ENCODE data around the gene TTLL6. TPM values are rescaled to one million over a fixed set of nuclear protein-coding genes. Genes with fewer than 3 reads are reported as not detected.
"Not testable (repeated sequence)": the region's sequence is repeated elsewhere in the genome, so short reads cannot be mapped to it uniquely, and the experiment has no call there.

Gene TTLL6
- total RNA-seq, 1 donor from 2014 or later, result 0.27 TPM

GRCh38 chr17:48719642-48720265, 97.3 kb downstream of the TTLL6 start:
- no peak for ATAC-seq
- intact Hi-C loops (cut with DNase I), result loop anchor here (10.0 kb wide), 1 partner anchor 275 kb away; the partner anchor contains the start of gene IGF2BP1
- DNase-seq (ENCODE audit: low spot score), result no peak

GRCh38 chr17:48718761-48719641, 98.0 kb downstream of the TTLL6 start:
- intact Hi-C loops (cut with DNase I), result no loop called here
- no peak for DNase-seq (ENCODE audit: low spot score)

GRCh38 chr17:48718227-48718760, 98.7 kb downstream of the TTLL6 start:
- no peak for DNase-seq (ENCODE audit: low spot score)
- intact Hi-C loops (cut with DNase I), result no loop called here
- ATAC-seq, result no peak

More at GRCh38 chr17:48718761-48719641, 98.0 kb downstream of the TTLL6 start:
- no peak for ATAC-seq

GRCh38 chr17:48717367-48718226, 99.4 kb downstream of the TTLL6 start:
- ATAC-seq (no peak), DNase-seq (ENCODE audit: low spot score) (no peak)
- intact Hi-C loops (cut with DNase I), result no loop called here

GRCh38 chr17:48716549-48716948, 100.5 kb downstream of the TTLL6 start:
- ATAC-seq; intact Hi-C loops (cut with DNase I); DNase-seq (ENCODE audit: low spot score): not testable (repeated sequence)

GRCh38 chr17:48715496-48716399, 101.3 kb downstream of the TTLL6 start:
- no peak for DNase-seq (ENCODE audit: low spot score)
- ATAC-seq, result no peak
- intact Hi-C loops (cut with DNase I), result no loop called here

Small RNA genes within 50 kb of the gene (microRNA-seq; reads per million reads assigned to microRNA genes)
- gene MIR3185, result not detected

Other genes starting within 250 kb of the TTLL6 start
- 8.8 TPM for gene HOXB4, start 238.9 kb downstream of the TTLL6 start, total RNA-seq
- gene HOXB3, start 227.0 kb downstream of the TTLL6 start, total RNA-seq, result 25.6 TPM
- 2.4 TPM for gene HOXB5, start 223.4 kb downstream of the TTLL6 start, total RNA-seq
- gene HOXB6, start 212.2 kb downstream of the TTLL6 start, total RNA-seq, result 6.3 TPM
- 8.1 TPM for gene HOXB7, start 206.2 kb downstream of the TTLL6 start, total RNA-seq
- gene HOXB8, start 201.9 kb downstream of the TTLL6 start, total RNA-seq, result 0.98 TPM
- gene HOXB9, start 190.9 kb downstream of the TTLL6 start, total RNA-seq, result 0.18 TPM
- gene PRAC1, start 94.7 kb downstream of the TTLL6 start, total RNA-seq, result not detected
- not detected for gene PRAC2, start 94.0 kb downstream of the TTLL6 start, total RNA-seq
- gene HOXB13, start 88.5 kb downstream of the TTLL6 start, total RNA-seq, result not detected
- gene CALCOCO2, start 13.8 kb upstream of the TTLL6 start, total RNA-seq, result 206 TPM
- gene ATP5MC1, start 75.6 kb upstream of the TTLL6 start, total RNA-seq, result 40.7 TPM
- gene UBE2Z, start 91.2 kb upstream of the TTLL6 start, total RNA-seq, result 66.2 TPM
- gene SNF8, start 127.6 kb upstream of the TTLL6 start, total RNA-seq, result 57.1 TPM
- gene GIP, start 151.4 kb upstream of the TTLL6 start, total RNA-seq, result not detected
- gene IGF2BP1, start 180.2 kb upstream of the TTLL6 start, total RNA-seq, result not detected